HepG2 (cell line): Measurements from ENCODE around the gene WDR27. TPM values are rescaled to one million over a fixed set of nuclear protein-coding genes. Genes with fewer than 3 reads are reported as not detected.

Experiments
- ARID2 ChIP-seq: sonication (generic); formaldehyde crosslinking; IDR thresholded peaks from 2 replicates; pipeline ENCODE4 v1.8.1; 2022; ENCODE audit warnings: mild to moderate bottlenecking, missing genetic modification reagents, borderline replicate concordance
- ATF3 ChIP-seq: sonication (generic); formaldehyde crosslinking; IDR thresholded peaks from 2 replicates; pipeline ENCODE4 v1.4.0; 2020; ENCODE audit warnings: missing genetic modification reagents
- CBX2 ChIP-seq, 2 experiments: fragments of 200-600 bp in 1 of 2; sonication (generic); formaldehyde crosslinking in 1 of 2; IDR thresholded peaks; 2 replicates each; pipeline versions ENCODE4 v1.7.0 to v1.8.1; 2018 to 2022; ENCODE audit warnings: low read depth in 2 of 2, low read length in 1 of 2, mild to moderate bottlenecking in 1 of 2, missing genetic modification reagents in 1 of 2
- CCAR2 ChIP-seq: fragments of 200-400 bp; formaldehyde crosslinking; optimal IDR thresholded peaks from 2 replicates; pipeline ENCODE3; 2018; ENCODE audit warnings: low read depth, mild to moderate bottlenecking, low read length, moderate library complexity
- FOXC1 ChIP-seq: sonication (generic); formaldehyde crosslinking; IDR thresholded peaks from 2 replicates; pipeline ENCODE4 v1.8.0; 2022; ENCODE audit warnings: mild to moderate bottlenecking, missing genetic modification reagents, borderline replicate concordance
- FOXP4 ChIP-seq: sonication (generic); formaldehyde crosslinking; IDR thresholded peaks from 2 replicates; pipeline ENCODE4 v1.4.0; 2020; ENCODE audit warnings: missing genetic modification reagents
- GRHL1 ChIP-seq: sonication (generic); formaldehyde crosslinking; conservative IDR thresholded peaks from 2 replicates; pipeline ENCODE4 v1.8.0; 2022; ENCODE audit warnings: missing genetic modification reagents
- HOXA5 ChIP-seq: sonication (generic); formaldehyde crosslinking; IDR thresholded peaks from 2 replicates; pipeline ENCODE4 v1.4.0; 2020; ENCODE audit warnings: missing genetic modification reagents
- ISX ChIP-seq: sonication (generic); formaldehyde crosslinking; conservative IDR thresholded peaks from 2 replicates; pipeline ENCODE4 v1.5.0; 2020; ENCODE audit warnings: missing genetic modification reagents
- MED1 ChIP-seq: sonication (generic); formaldehyde crosslinking; IDR thresholded peaks from 2 replicates; pipeline ENCODE4 v1.4.0; 2020; ENCODE audit warnings: missing genetic modification reagents
- MZF1 ChIP-seq: sonication (generic); formaldehyde crosslinking; IDR thresholded peaks from 2 replicates; pipeline ENCODE4 v1.8.1; 2023; ENCODE audit warnings: mild to moderate bottlenecking, missing genetic modification reagents, borderline replicate concordance
- NAIF1 ChIP-seq: sonication (generic); formaldehyde crosslinking; IDR thresholded peaks from 2 replicates; pipeline ENCODE4 v1.5.0; 2020; ENCODE audit warnings: mild to moderate bottlenecking, missing genetic modification reagents, borderline replicate concordance
- NFKB2 ChIP-seq: sonication (generic); formaldehyde crosslinking; IDR thresholded peaks from 2 replicates; pipeline ENCODE4 v1.4.0; 2020; ENCODE audit warnings: missing genetic modification reagents, borderline replicate concordance
- NFKBIZ ChIP-seq: IDR thresholded peaks from 2 replicates; pipeline ENCODE4 v1.6.1; 2018; ENCODE audit warnings: missing genetic modification reagents, missing compliant biosample characterization
- NFYC ChIP-seq: IDR thresholded peaks from 2 replicates; pipeline ENCODE4 v1.6.1; 2016; ENCODE audit warnings: missing genetic modification reagents, missing compliant biosample characterization
- NKX3-1 ChIP-seq: sonication (generic); formaldehyde crosslinking; IDR thresholded peaks from 2 replicates; pipeline ENCODE4 v1.5.0; 2020; ENCODE audit warnings: missing genetic modification reagents
- PHF21A ChIP-seq: sonication (generic); formaldehyde crosslinking; IDR thresholded peaks from 2 replicates; pipeline ENCODE4 v1.5.0; 2020; ENCODE audit warnings: mild to moderate bottlenecking, missing genetic modification reagents
- RXRA ChIP-seq: sonication (generic); formaldehyde crosslinking; IDR thresholded peaks from 2 replicates; pipeline ENCODE4 v1.5.1; 2020; ENCODE audit warnings: missing genetic modification reagents
- SAP130 ChIP-seq: IDR thresholded peaks from 2 replicates; pipeline ENCODE4 v1.6.1; 2016; ENCODE audit warnings: low read depth
- SATB2 ChIP-seq: sonication (generic); formaldehyde crosslinking; IDR thresholded peaks from 2 replicates; pipeline ENCODE4 v1.5.0; 2020; ENCODE audit warnings: missing genetic modification reagents
- TAF1 ChIP-seq: sonication (generic); formaldehyde crosslinking; IDR thresholded peaks from 2 replicates; pipeline ENCODE4 v1.4.0; 2020; ENCODE audit warnings: missing genetic modification reagents
- ZEB1 ChIP-seq: IDR thresholded peaks from 2 replicates; pipeline ENCODE4 v1.6.1; 2012; ENCODE audit warnings: mild to moderate bottlenecking, low read depth, inconsistent platforms; ENCODE audit not compliant: insufficient replicate concordance
- ZNF441 ChIP-seq: sonication (generic); formaldehyde crosslinking; IDR thresholded peaks from 2 replicates; pipeline ENCODE4 v1.7.0; 2021; ENCODE audit warnings: missing genetic modification reagents, borderline replicate concordance
- ZNF446 ChIP-seq: sonication (generic); formaldehyde crosslinking; IDR thresholded peaks from 2 replicates; pipeline ENCODE4 v1.5.0; 2020; ENCODE audit warnings: mild to moderate bottlenecking, missing genetic modification reagents
- ZNF598 ChIP-seq: sonication (generic); formaldehyde crosslinking; IDR thresholded peaks from 2 replicates; pipeline ENCODE4 v1.5.1; 2020; ENCODE audit warnings: mild to moderate bottlenecking, missing genetic modification reagents, borderline replicate concordance
- ZNF776 ChIP-seq: sonication (generic); formaldehyde crosslinking; IDR thresholded peaks from 2 replicates; pipeline ENCODE4 v1.4.0; 2020; ENCODE audit warnings: mild to moderate bottlenecking, missing genetic modification reagents
- ZNF839 ChIP-seq: sonication (generic); formaldehyde crosslinking; IDR thresholded peaks from 2 replicates; pipeline ENCODE4 v1.4.0; 2020; ENCODE audit warnings: missing genetic modification reagents, mild to moderate bottlenecking, borderline replicate concordance
- polyA plus RNA-seq, 8 experiments: library from polyadenylated mRNA; depleted of rRNA in 3 of 8; stranded (reverse) in 7 of 8; unstranded in 1 of 8; fragments of >200 nt; fragmentation: Illumina TruSeq in 4 of 8; extraction: Trizol in 4 of 8; gene quantifications; 2 replicates each; pipeline versions ENCODE4 v1.2.1 to v1.2.3, GENCODE V29; 2011 to 2016; ENCODE audit warnings: low read depth in 4 of 8, missing spikeins in 1 of 8, mixed read lengths in 1 of 8; ENCODE audit not compliant: insufficient read depth in 1 of 8
- total RNA-seq, 5 experiments: library from RNA; depleted of rRNA; stranded (reverse); fragments of >200 nt; fragmentation: Illumina TruSeq; extraction: Trizol; gene quantifications; 2 replicates each; pipeline ENCODE4 v1.2.3, GENCODE V29; 2016; ENCODE audit warnings: low read depth in 1 of 5

Gene WDR27
- total and polyA plus RNA-seq, 2 of the 13 experiments (the other 11 are each of a cell fraction or from before 2014, with no cell fraction given): 34.1 to 80.3 TPM

GRCh38 chr6:169722362-169723199 lies 20.8 kb upstream of the WDR27 start (continued):
- 0 out of 2 replicates have a peak, but pooled peaks have one; percentile 9 for TF ChIP-seq NKX3-1 (CRISPR knock-in tag)
- TF ChIP-seq HOXA5 (CRISPR knock-in tag): 0 out of 2 replicates have a peak, but pooled peaks have one; percentile 18
- TF ChIP-seq NFYC (CRISPR knock-in tag): no peak
- TF ChIP-seq SATB2: no peak
- TF ChIP-seq TAF1 (CRISPR knock-in tag): peak; percentile 49; the same call in 1 of the 2 replicates
- peak; percentile 45 for TF ChIP-seq ZEB1
- no peak for TF ChIP-seq CBX2 (IDR thresholded peaks at IDR 0.05; ENCODE audit: low read depth, low read length)
- no peak for TF ChIP-seq CBX2 (CRISPR knock-in tag; IDR thresholded peaks at IDR 0.05; ENCODE audit: low read depth)
- 0 out of 2 replicates have a peak, but pooled peaks have one; percentile 20 for TF ChIP-seq ZNF839 (CRISPR knock-in tag)
- no peak for TF ChIP-seq ATF3 (CRISPR knock-in tag)
- TF ChIP-seq NFKB2 (CRISPR knock-in tag): peak; percentile 77; the same call in 1 of the 2 replicates
- no peak for TF ChIP-seq GRHL1
- TF ChIP-seq SAP130: peak; percentile 76
- no peak for TF ChIP-seq NFKBIZ
- TF ChIP-seq ZNF441: 0 out of 2 replicates have a peak, but pooled peaks have one; percentile 22
- TF ChIP-seq NAIF1: peak; percentile 37; the same call in 1 of the 2 replicates
- no peak for TF ChIP-seq FOXP4 (CRISPR knock-in tag)
- TF ChIP-seq MED1 (CRISPR knock-in tag): peak; percentile 23; the same call in 1 of the 2 replicates
- no peak for TF ChIP-seq ARID2
- TF ChIP-seq ZNF598 (CRISPR knock-in tag): peak; percentile 50; the same call in 1 of the 2 replicates
- TF ChIP-seq FOXC1 (CRISPR knock-in tag): peak; percentile 67
- TF ChIP-seq RXRA: peak; percentile 20; the same call in 1 of the 2 replicates
- TF ChIP-seq ZNF776 (CRISPR knock-in tag): no peak
- TF ChIP-seq CCAR2: no peak
- TF ChIP-seq PHF21A (CRISPR knock-in tag): 0 out of 2 replicates have a peak, but pooled peaks have one; percentile 10
- peak; percentile 80; the same call in 1 of the 2 replicates for TF ChIP-seq MZF1 (CRISPR knock-in tag)
- no peak for TF ChIP-seq ISX (CRISPR knock-in tag)
- no peak for TF ChIP-seq ZNF446
